Measurements from ENCODE around the gene UGT1A8.

Gene UGT1A8

GRCh38 chr2:233754872-233755611, 137.6 kb downstream of the UGT1A8 start:
- DNase-seq (ENCODE audit: low read depth), result no peak

GRCh38 chr2:233756429-233757081, 139.1 kb downstream of the UGT1A8 start:
- DNase-seq (ENCODE audit: low read depth), result no peak
- H3K4me3 ChIP-seq (ENCODE audit: low read depth, low read length), result no peak overlapping the region
- TF ChIP-seq CTCF (IDR thresholded peaks at IDR 0.05; ENCODE audit: insufficient read depth, low read depth, low read length, missing control alignments), result no peak

More at GRCh38 chr2:233754872-233755611, 137.6 kb downstream of the UGT1A8 start:
- no peak overlapping the region for H3K4me3 ChIP-seq (ENCODE audit: low read depth, low read length)
- no peak for TF ChIP-seq CTCF (IDR thresholded peaks at IDR 0.05; ENCODE audit: insufficient read depth, low read depth, low read length, missing control alignments)

GRCh38 chr2:233758141-233758540, 140.7 kb downstream of the UGT1A8 start:
- no peak for DNase-seq (ENCODE audit: low read depth)
- TF ChIP-seq CTCF (IDR thresholded peaks at IDR 0.05; ENCODE audit: insufficient read depth, low read depth, low read length, missing control alignments), result no peak
- H3K4me3 ChIP-seq (ENCODE audit: low read depth, low read length), result no peak overlapping the region

- H3K4me3 ChIP-seq (ENCODE audit: low read depth, low read length), result no peak overlapping the region
- TF ChIP-seq CTCF (IDR thresholded peaks at IDR 0.05; ENCODE audit: insufficient read depth, low read depth, low read length, missing control alignments), result no peak
- DNase-seq (ENCODE audit: low read depth), result no peak
These were observed 141.4 kb downstream of the UGT1A8 start for GRCh38 chr2:233758849-233759248.

- no peak within 1 kb of the TSS for H3K4me3 ChIP-seq (ENCODE audit: low read depth, low read length)
- DNase-seq (ENCODE audit: low read depth), result no peak
- no peak for TF ChIP-seq CTCF (IDR thresholded peaks at IDR 0.05; ENCODE audit: insufficient read depth, low read depth, low read length, missing control alignments)
These were observed 142.6 kb downstream of the UGT1A8 start, which contains the start of gene UGT1A1 for GRCh38 chr2:233760043-233760442. UGT1A1 (plus strand) TSS chr2:233760270; CDS start chr2:233760288, 18 bp downstream.

GRCh38 chr2:233761040-233761769, 143.8 kb downstream of the UGT1A8 start:
- TF ChIP-seq CTCF (IDR thresholded peaks at IDR 0.05; ENCODE audit: insufficient read depth, low read depth, low read length, missing control alignments), result no peak
- DNase-seq (ENCODE audit: low read depth), result no peak
- H3K4me3 ChIP-seq (ENCODE audit: low read depth, low read length), result no peak overlapping the region
